ENCODE results near the gene ANKRD16.
"Not testable (repeated sequence)": the region's sequence is repeated elsewhere in the genome, so short reads cannot be mapped to it uniquely, and the experiment has no call there.

Gene ANKRD16

DNA sequence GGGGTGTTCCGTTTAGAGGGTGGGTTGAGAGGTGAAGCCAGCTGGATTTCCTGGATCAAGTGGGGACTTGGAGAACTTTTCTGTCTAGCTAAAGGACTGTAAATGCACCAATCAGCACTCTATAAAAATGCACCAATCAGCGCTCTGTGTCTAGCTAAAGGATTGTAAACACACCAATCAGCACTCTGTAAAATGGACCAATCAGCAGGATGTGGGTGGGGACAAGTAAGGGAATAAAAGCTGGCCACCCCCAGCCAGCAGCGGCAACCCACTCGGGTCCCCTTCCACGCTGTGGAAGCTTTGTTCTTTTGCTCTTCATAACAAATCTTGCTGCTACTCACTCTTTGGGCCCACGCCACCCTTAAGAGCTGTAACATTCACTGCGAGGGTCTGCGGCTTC, 21.3 kb downstream of the ANKRD16 start:
- H3K9me3 ChIP-seq (replicated peaks in 1 of 2; ENCODE audit: control insufficient read depth in 2 of 2, insufficient read depth in 1 of 2, low read depth in 1 of 2, low read length in 2 of 2); H3K4me1 ChIP-seq (ENCODE audit: control insufficient read depth in 2 of 2, insufficient read depth in 1 of 2, low read depth in 1 of 2, low read length in 2 of 2); H3K27me3 ChIP-seq (ENCODE audit: control insufficient read depth in 3 of 3, insufficient read depth in 3 of 3, low read depth in 1 of 3, low read length in 3 of 3); H2BK12ac ChIP-seq (ENCODE audit: low read length); H2AK5ac ChIP-seq (ENCODE audit: low read depth, low read length); H3K14ac ChIP-seq (ENCODE audit: low read length); H3K4me2 ChIP-seq (ENCODE audit: insufficient read depth, low read length, poor library complexity, severe bottlenecking); H2BK120ac ChIP-seq (ENCODE audit: low read depth, low read length); H3K79me1 ChIP-seq (ENCODE audit: low read depth, low read length); H2BK15ac ChIP-seq (ENCODE audit: low read length); H3K4ac ChIP-seq (ENCODE audit: low read length); H2AFZ ChIP-seq (ENCODE audit: low read length); H3K4me3 ChIP-seq (ENCODE audit: low read length in 2 of 2); H2BK5ac ChIP-seq (ENCODE audit: low read length); H3K23ac ChIP-seq (ENCODE audit: low read depth, low read length, poor library complexity); DNase-seq (ENCODE audit: low spot score); H3K27ac ChIP-seq (replicated peaks; ENCODE audit: low read length); H3K18ac ChIP-seq (ENCODE audit: low read length); H4K8ac ChIP-seq (ENCODE audit: low read depth, low read length); H4K91ac ChIP-seq (ENCODE audit: low read depth, low read length, poor library complexity); H3K9ac ChIP-seq (ENCODE audit: low read depth, low read length, poor library complexity); H3K36me3 ChIP-seq (replicated peaks in 1 of 2; ENCODE audit: control insufficient read depth in 2 of 2, insufficient read depth in 2 of 2, low read length in 2 of 2): not testable (repeated sequence)
- WGBS, 2 donors (ENCODE audit: extremely low coverage in 2 of 2, insufficient read length in 2 of 2, insufficient replicate concordance in 1 of 2): no CpG with 5 or more reads among the region's 8 CpGs

DNA sequence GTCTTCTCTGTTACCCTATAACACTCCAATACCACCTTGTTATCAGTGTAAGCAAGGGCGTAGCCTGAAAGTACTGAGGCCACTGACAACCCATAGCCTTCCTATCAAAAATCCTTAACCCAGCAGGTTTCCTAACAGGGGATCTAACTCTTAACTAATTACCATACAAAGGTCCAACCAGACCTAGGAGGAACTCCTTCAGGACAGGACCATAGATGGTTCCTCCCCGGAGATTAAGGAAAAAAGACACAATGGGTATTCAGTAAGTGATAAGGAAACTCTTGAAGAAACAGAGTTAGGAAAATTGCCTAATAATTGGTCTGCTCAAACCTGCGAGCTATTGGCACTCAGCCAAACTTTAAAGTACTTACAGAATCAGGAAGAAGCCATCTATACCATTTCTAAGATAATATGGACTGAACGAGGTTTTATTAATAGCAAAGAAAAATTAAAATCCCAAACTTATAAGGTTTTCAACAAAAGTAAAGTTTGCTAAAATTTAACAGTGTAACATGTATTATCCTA, 22.5 kb downstream of the ANKRD16 start:
- not testable (repeated sequence) for H3K4me1 ChIP-seq (ENCODE audit: control insufficient read depth in 2 of 2, insufficient read depth in 1 of 2, low read depth in 1 of 2, low read length in 2 of 2); H2BK5ac ChIP-seq (ENCODE audit: low read length); DNase-seq (ENCODE audit: low spot score); H2BK12ac ChIP-seq (ENCODE audit: low read length); H3K23ac ChIP-seq (ENCODE audit: low read depth, low read length, poor library complexity); H2AFZ ChIP-seq (ENCODE audit: low read length); H3K79me1 ChIP-seq (ENCODE audit: low read depth, low read length); H3K18ac ChIP-seq (ENCODE audit: low read length); H3K4me3 ChIP-seq (ENCODE audit: low read length in 2 of 2); H3K9me3 ChIP-seq (replicated peaks in 1 of 2; ENCODE audit: control insufficient read depth in 2 of 2, insufficient read depth in 1 of 2, low read depth in 1 of 2, low read length in 2 of 2); H4K91ac ChIP-seq (ENCODE audit: low read depth, low read length, poor library complexity); H3K36me3 ChIP-seq (replicated peaks in 1 of 2; ENCODE audit: control insufficient read depth in 2 of 2, insufficient read depth in 2 of 2, low read length in 2 of 2); H3K9ac ChIP-seq (ENCODE audit: low read depth, low read length, poor library complexity); H2AK5ac ChIP-seq (ENCODE audit: low read depth, low read length); H2BK15ac ChIP-seq (ENCODE audit: low read length); H3K14ac ChIP-seq (ENCODE audit: low read length); H3K4me2 ChIP-seq (ENCODE audit: insufficient read depth, low read length, poor library complexity, severe bottlenecking); H3K4ac ChIP-seq (ENCODE audit: low read length); H4K8ac ChIP-seq (ENCODE audit: low read depth, low read length); H2BK120ac ChIP-seq (ENCODE audit: low read depth, low read length); H3K27ac ChIP-seq (replicated peaks; ENCODE audit: low read length); H3K27me3 ChIP-seq (ENCODE audit: control insufficient read depth in 3 of 3, insufficient read depth in 3 of 3, low read depth in 1 of 3, low read length in 3 of 3)
- no CpG with 5 or more reads among the region's 4 CpGs for WGBS, 2 donors (ENCODE audit: extremely low coverage in 2 of 2, insufficient read length in 2 of 2, insufficient replicate concordance in 1 of 2)

- DNase-seq (ENCODE audit: low spot score); H3K18ac ChIP-seq (ENCODE audit: low read length); H2BK5ac ChIP-seq (ENCODE audit: low read length); H3K79me1 ChIP-seq (ENCODE audit: low read depth, low read length); H2BK12ac ChIP-seq (ENCODE audit: low read length); H3K27ac ChIP-seq (replicated peaks; ENCODE audit: low read length); H2AFZ ChIP-seq (ENCODE audit: low read length); H3K4me2 ChIP-seq (ENCODE audit: insufficient read depth, low read length, poor library complexity, severe bottlenecking); H3K14ac ChIP-seq (ENCODE audit: low read length); H2BK120ac ChIP-seq (ENCODE audit: low read depth, low read length); H3K4ac ChIP-seq (ENCODE audit: low read length); H4K91ac ChIP-seq (ENCODE audit: low read depth, low read length, poor library complexity); H3K9ac ChIP-seq (ENCODE audit: low read depth, low read length, poor library complexity); H3K4me1 ChIP-seq (ENCODE audit: control insufficient read depth in 2 of 2, insufficient read depth in 1 of 2, low read depth in 1 of 2, low read length in 2 of 2); H3K27me3 ChIP-seq (ENCODE audit: control insufficient read depth in 3 of 3, insufficient read depth in 3 of 3, low read depth in 1 of 3, low read length in 3 of 3); H3K4me3 ChIP-seq (ENCODE audit: low read length in 2 of 2); H3K9me3 ChIP-seq (replicated peaks in 1 of 2; ENCODE audit: control insufficient read depth in 2 of 2, insufficient read depth in 1 of 2, low read depth in 1 of 2, low read length in 2 of 2); H3K36me3 ChIP-seq (replicated peaks in 1 of 2; ENCODE audit: control insufficient read depth in 2 of 2, insufficient read depth in 2 of 2, low read length in 2 of 2); H4K8ac ChIP-seq (ENCODE audit: low read depth, low read length); H2BK15ac ChIP-seq (ENCODE audit: low read length); H2AK5ac ChIP-seq (ENCODE audit: low read depth, low read length); H3K23ac ChIP-seq (ENCODE audit: low read depth, low read length, poor library complexity): not testable (repeated sequence)
- no CpG with 5 or more reads among the region's 5 CpGs for WGBS, 2 donors (ENCODE audit: extremely low coverage in 2 of 2, insufficient read length in 2 of 2, insufficient replicate concordance in 1 of 2)
These were observed 23.1 kb downstream of the ANKRD16 start for GRCh38 chr10:5866451-5867081.

DNA sequence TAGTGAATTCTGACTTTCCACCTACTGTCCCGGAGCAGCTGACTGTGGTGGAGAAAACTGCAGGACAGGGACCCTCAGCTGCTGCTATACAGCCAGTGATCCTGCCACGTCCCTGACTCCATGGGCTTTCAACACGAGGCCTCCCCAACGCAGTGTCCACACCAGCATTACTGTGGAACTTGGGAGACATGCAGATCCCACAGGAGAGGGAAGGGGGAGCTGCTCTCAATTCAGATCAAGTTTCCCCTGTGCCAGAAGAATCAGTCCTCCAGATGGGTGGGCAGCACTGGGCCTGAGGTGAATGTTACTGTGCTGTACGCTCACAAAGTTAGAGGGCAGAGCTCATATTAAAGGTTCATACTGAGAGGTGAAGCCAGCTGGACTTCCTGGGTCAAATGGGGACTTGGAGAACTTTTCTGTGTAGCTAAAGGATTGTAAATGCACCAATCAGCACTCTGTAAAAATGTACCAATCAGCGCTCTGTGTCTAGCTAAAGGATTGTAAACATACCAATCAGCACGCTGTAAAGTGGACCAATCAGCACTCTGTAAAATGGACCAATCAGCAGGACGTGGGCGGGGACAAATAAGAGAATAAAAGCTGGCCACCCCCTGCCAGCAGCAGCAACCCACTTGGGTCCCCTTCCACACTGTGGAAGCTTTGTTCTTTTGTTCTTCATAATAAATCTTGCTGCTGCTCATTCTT, 26.6 kb downstream of the ANKRD16 start:
- H3K27me3 ChIP-seq (ENCODE audit: control insufficient read depth in 3 of 3, insufficient read depth in 3 of 3, low read depth in 1 of 3, low read length in 3 of 3); H4K91ac ChIP-seq (ENCODE audit: low read depth, low read length, poor library complexity); H2BK5ac ChIP-seq (ENCODE audit: low read length); H3K4me1 ChIP-seq (ENCODE audit: control insufficient read depth in 2 of 2, insufficient read depth in 1 of 2, low read depth in 1 of 2, low read length in 2 of 2); H3K14ac ChIP-seq (ENCODE audit: low read length); H2AK5ac ChIP-seq (ENCODE audit: low read depth, low read length); H3K79me1 ChIP-seq (ENCODE audit: low read depth, low read length); H3K4ac ChIP-seq (ENCODE audit: low read length); H3K4me3 ChIP-seq (ENCODE audit: low read length in 2 of 2); H2BK15ac ChIP-seq (ENCODE audit: low read length); H2AFZ ChIP-seq (ENCODE audit: low read length); DNase-seq (ENCODE audit: low spot score); H3K18ac ChIP-seq (ENCODE audit: low read length); H3K23ac ChIP-seq (ENCODE audit: low read depth, low read length, poor library complexity); H3K9me3 ChIP-seq (replicated peaks in 1 of 2; ENCODE audit: control insufficient read depth in 2 of 2, insufficient read depth in 1 of 2, low read depth in 1 of 2, low read length in 2 of 2); H3K36me3 ChIP-seq (replicated peaks in 1 of 2; ENCODE audit: control insufficient read depth in 2 of 2, insufficient read depth in 2 of 2, low read length in 2 of 2); H3K4me2 ChIP-seq (ENCODE audit: insufficient read depth, low read length, poor library complexity, severe bottlenecking); H2BK120ac ChIP-seq (ENCODE audit: low read depth, low read length); H2BK12ac ChIP-seq (ENCODE audit: low read length); H4K8ac ChIP-seq (ENCODE audit: low read depth, low read length); H3K27ac ChIP-seq (replicated peaks; ENCODE audit: low read length): not testable (repeated sequence)
- H3K9ac ChIP-seq (ENCODE audit: low read depth, low read length, poor library complexity): peak overlapping the region; percentile 12
- no CpG with 5 or more reads among the region's 9 CpGs for WGBS, 2 donors (ENCODE audit: extremely low coverage in 2 of 2, insufficient read length in 2 of 2, insufficient replicate concordance in 1 of 2)
